Neuron (in vitro differentiated cells): ENCODE measurements around the gene RNF212.

Experiments used
- H2AFZ ChIP-seq: one replicate; pipeline ENCODE4 v1.6.1; 2013; ENCODE audit warnings: low read depth, mild to moderate bottlenecking, inconsistent platforms, low read length, moderate library complexity
- H3K27me3 ChIP-seq: one replicate; pipeline ENCODE4 v1.6.1; 2013; ENCODE audit warnings: low read length; ENCODE audit not compliant: insufficient read depth
- H3K36me3 ChIP-seq: one replicate; pipeline ENCODE4 v1.6.1; 2013; ENCODE audit warnings: low read length; ENCODE audit not compliant: insufficient read depth
- H3K4me1 ChIP-seq: one replicate; pipeline ENCODE4 v1.6.1; 2013; ENCODE audit warnings: low read length; ENCODE audit not compliant: insufficient read depth
- H3K4me3 ChIP-seq: 2 replicates; pipeline ENCODE4 v1.5.1; 2013; ENCODE audit warnings: mild to moderate bottlenecking, low read length, moderate library complexity
- H3K9me3 ChIP-seq: one replicate; pipeline ENCODE4 v1.6.1; 2013; ENCODE audit warnings: low read length

RNF212 gene

DNA sequence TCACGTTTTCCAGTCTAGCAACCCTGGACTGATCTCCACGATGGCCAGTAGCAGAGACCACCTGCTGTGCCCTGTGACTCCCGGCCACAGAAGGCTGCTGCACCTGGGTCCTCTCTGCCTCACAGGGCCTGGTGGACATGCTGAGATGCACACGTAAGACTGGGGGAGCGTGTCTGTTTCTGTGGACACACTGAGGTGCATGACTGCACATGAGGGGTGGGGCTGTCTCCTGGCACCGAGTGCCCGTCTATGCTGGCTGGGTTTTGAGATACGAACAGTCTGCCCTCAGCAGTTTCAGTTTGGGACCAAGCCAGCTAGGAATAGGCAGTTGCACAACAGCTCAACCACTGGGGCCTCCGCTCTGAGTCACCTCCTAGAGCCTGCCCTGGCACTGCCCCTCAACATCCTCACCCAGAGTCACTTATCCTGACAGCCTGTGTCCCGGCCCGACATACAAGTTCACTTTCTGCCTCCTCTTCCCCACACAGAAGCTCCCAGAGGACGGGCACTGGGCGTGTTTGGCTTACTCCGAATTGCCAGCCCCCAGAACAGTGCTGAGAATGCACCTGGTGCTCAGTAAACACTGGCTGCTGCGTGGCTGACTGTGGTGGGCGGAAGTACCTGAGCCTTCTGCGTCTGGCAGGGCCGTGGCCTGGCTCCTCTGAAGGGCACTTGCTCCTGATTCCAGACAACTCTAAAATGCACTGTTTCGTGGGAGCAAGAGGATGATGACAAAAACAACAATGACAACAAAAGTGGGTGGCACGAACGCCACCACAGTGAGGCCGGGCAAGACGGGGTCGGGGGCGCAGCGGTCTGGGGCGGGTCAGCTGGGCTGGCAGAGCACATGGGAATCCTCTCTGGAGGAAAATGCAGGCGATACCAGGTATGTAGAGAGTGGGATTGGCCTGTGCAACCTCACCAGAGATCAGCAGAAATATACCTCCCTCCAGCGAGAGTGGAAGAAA is 30.9 kb downstream of the RNF212 start:
- Histone ChIP-seq H3K27me3 (peaks cover 3% of the 10 kb centered on the region), H3K4me1 (no peaks in the 10 kb centered on the region), H2AFZ (no peak overlapping the region), H3K9me3 (peaks cover 2% of the 10 kb centered on the region), H3K4me3 (no peak overlapping the region), H3K36me3 (no peaks in the 10 kb centered on the region)

DNA sequence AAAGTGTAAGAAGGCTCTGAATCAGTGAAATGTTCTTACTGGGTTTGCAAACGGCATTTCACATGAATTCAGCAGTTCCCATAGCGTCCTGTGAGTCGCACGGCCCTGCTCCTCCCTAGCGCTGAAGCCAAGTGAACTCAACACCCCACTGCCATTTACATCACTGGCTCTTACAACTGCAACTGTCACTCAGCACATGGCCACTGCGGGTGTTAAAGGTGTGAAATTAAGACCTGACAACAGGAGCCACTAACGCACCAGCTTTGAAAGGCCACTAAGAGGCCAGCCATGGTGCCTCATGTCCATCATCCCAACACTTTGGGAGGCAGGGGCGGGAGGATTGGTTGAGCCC is 31.7 kb downstream of the RNF212 start:
- Histone ChIP-seq H3K4me1 (no peaks in the 10 kb centered on the region), H3K4me3 (no peak overlapping the region), H3K27me3 (peaks cover 3% of the 10 kb centered on the region), H2AFZ (no peak overlapping the region), H3K9me3 (peaks cover 2% of the 10 kb centered on the region), H3K36me3 (no peaks in the 10 kb centered on the region)

DNA sequence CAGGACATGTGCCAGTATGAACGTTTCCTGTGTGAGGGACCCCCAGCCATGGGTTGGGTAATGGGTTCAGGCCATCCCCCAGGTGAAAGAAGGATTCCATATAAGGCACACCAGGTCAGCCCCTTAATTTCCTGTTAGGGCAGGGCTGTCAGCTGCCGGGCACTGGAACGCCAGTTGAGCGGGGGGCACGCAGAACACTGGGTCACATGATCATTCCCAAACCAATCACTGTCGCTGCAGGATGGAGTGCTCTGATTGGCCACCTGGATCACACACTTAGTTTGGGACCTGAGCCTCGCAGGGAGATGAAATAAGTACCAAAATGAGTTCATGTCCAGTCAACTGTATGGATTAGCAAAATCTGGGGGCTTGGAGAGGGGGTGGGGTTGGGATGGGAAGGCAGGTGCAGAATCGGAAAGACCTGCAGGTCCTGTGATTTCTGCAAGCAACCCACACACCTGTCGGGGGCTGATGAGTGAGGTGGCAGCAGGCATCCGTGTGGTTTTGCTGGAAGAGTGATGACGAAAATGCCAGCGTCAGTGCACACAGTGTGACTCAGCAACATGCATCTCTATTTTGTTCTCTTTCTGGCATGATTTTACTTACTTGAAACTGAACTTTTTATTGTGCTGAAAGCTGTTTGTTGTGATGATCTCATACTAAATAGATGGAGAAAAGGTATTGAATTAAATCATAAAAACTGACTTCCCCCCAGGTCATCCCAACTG is 32.2 kb downstream of the RNF212 start:
- Histone ChIP-seq H3K4me1 (no peaks in the 10 kb centered on the region), H2AFZ (no peak overlapping the region), H3K9me3 (peaks cover 2% of the 10 kb centered on the region), H3K27me3 (peaks cover 3% of the 10 kb centered on the region), H3K4me3 (no peak overlapping the region), H3K36me3 (no peaks in the 10 kb centered on the region)

DNA sequence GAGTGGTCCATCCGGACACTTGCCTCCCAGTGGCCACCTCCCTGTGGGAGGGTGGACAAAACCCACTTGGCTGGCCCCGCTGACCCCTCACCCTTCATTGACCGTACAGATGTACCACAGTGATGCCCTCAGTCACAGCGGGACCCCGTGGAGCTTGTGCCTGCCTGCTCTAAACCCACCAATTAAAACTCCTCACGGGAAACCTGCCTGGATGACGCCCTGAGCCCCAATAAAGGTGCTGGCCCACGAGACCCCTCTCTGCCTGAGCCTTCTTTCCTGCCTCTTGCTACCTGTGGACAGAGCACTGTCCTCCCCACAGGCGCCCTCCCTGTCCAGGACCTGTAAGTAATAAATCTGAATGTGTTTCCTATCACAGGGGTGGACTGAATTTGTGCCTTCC is 32.9 kb downstream of the RNF212 start:
- Histone ChIP-seq H3K4me3 (no peak overlapping the region), H3K4me1 (no peaks in the 10 kb centered on the region), H3K9me3 (peaks cover 2% of the 10 kb centered on the region), H3K36me3 (no peaks in the 10 kb centered on the region), H2AFZ (no peak overlapping the region), H3K27me3 (peaks cover 6% of the 10 kb centered on the region)

DNA sequence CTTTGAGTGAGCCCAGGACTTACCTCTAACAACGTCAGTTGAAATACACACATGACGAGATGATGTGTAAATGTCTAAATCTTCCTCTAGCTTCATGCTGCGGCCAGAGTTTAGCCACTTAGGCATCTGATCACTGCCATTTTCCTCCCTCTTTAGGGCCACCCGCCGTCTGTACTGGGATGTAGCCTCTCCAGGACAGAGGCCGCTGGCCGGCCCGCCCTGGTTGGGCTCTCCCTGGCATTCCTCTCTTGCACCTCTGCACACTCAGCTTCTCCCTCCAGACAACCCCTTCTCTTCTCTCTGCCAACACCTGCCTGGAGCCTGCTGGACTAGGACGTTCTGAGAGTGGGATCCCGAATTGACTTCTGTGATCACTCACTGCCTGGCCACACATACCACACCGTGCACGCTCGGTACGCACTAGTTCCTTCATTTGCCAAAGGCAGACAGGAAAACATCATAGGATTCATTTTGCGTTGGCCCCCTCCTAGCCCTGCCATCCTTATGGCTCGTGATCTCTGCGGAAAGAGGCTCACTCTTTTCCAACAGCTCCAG is 33.6 kb downstream of the RNF212 start:
- H3K9me3 ChIP-seq: peaks cover 2% of the 10 kb centered on the region
- peaks cover 7% of the 10 kb centered on the region for H3K27me3 ChIP-seq
- no peaks in the 10 kb centered on the region for H3K36me3 ChIP-seq
- no peak overlapping the region for H3K4me3 ChIP-seq
- no peak overlapping the region for H2AFZ ChIP-seq
- H3K4me1 ChIP-seq: no peaks in the 10 kb centered on the region

DNA sequence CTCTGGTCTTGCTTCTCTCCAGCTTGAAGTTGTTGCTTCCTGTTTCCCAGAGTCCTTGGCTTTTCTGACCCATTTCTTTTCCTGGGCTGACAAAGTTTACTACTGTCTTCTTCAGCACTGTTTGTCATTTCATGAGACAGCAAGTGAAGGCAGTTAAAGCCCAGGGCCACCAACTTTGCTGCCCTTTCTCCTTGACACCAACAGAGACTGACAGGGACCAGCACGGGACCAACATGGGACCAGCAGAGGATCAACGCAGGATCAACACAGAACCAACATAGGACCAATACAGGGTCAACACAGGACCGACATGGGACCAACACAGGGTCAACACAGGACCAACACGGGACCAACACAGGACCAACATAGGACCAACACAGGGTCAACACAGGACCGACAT is 34.9 kb downstream of the RNF212 start:
- Histone ChIP-seq H3K4me1 (no peaks in the 10 kb centered on the region), H2AFZ (no peak overlapping the region), H3K4me3 (no peak overlapping the region), H3K9me3 (peaks cover 2% of the 10 kb centered on the region), H3K36me3 (no peaks in the 10 kb centered on the region), H3K27me3 (peaks cover 10% of the 10 kb centered on the region)

DNA sequence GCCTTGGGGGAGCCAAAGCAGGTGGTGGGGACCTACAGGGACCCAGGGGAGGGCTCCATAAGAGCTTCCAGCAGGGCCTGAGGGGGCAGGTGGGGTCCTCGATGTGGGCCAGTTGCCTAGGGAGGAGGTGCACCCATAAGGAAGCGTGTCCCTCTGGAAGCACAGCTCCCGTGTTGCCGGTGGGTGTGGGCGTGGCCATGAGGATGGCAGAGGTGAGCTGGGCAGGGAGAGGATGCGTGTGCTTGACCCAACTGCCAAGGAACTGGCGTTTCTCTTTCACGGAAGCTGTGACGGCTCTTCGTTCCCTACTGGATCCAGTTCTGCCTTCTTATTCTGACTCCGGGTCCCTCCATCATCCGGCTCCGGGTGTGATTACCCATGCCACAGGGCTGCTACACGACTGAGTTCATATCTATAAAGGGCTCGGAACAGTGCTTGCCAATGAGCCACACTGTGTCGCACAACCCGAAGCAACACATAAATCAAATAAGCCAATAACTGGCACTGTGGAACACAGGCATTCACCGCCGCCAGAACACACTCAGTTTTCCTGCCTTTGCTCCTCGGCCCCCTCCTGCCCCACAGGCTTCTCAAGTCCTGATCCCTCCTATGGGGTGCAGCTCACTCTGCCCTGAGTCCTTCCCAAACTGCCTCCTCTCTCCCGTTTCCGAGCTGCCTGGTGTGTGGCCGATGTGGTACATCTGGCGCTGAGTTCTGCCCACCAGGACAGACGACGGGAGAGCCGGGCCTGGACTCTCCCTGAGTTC is 35.5 kb downstream of the RNF212 start:
- no peaks in the 10 kb centered on the region for H3K4me1 ChIP-seq
- peaks cover 10% of the 10 kb centered on the region for H3K27me3 ChIP-seq
- H3K4me3 ChIP-seq: no peak overlapping the region
- no peaks in the 10 kb centered on the region for H3K36me3 ChIP-seq
- no peak overlapping the region for H2AFZ ChIP-seq
- peaks cover 2% of the 10 kb centered on the region for H3K9me3 ChIP-seq

DNA sequence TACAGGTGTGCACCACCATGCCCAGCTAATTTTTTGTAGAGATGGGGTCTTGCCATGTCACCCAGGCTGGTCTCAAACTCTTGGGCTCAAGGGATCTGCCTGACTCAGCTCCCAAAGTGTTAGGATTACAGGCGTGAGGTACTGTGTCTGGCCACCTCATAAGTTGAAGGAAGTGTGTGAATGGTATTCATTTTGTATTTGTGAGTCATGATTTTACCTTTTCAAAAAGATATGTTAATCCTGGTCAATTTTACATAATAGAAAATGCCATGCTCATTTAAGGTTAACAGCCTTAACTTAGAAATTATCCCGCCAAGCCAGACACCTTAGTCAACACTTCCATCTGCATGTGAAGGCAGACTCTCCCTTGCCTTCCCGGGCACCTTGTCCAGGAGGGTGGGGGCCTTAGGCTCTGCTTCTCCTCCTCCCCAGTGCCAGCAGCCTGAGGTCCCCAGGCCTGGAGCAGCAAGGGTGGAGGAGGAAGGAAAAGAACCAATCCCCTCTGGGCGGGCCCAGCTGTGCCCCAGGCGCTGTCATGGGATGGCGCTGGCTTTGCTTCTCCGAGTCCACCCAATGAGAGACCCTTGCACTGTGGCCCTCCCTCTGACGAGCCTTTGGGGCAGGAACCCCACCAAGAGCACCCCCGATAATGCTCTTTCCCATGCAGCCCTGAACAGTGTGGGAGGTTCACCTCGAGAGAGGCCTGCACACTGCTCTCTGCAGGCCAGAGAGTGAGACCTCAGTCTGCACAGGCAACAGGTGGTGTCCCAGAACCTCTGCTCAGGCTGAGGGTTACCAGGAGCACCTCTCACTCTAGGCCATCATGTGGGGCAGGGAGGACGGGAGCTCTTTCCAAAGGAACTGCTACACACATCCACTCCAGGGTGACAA is 37.3 kb downstream of the RNF212 start:
- Histone ChIP-seq H2AFZ (no peak overlapping the region), H3K4me3 (no peak overlapping the region), H3K36me3 (no peaks in the 10 kb centered on the region), H3K27me3 (peaks cover 7% of the 10 kb centered on the region), H3K9me3 (peaks cover 2% of the 10 kb centered on the region), H3K4me1 (peaks cover 1% of the 10 kb centered on the region)

DNA sequence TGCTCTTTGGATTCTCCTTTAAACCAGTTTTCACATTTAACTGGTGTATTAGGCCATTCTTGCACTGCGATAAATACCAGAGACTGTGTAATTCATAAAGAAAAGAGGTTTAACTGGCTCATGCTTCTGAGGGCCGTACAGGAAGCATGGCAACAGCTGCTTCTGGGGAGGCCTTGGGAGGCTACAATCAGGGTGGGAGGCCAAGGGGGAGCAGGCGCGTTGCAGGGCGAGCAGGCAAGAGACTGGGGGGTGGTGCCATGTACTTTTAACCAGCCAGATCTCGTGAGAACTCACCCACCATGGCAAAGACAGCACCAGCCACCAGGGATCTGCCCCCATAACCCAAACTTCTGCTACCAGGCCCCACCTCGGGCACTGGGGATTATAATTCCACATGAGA is 38.1 kb downstream of the RNF212 start:
- H2AFZ ChIP-seq: no peak overlapping the region
- H3K27me3 ChIP-seq: peaks cover 7% of the 10 kb centered on the region
- peaks cover 1% of the 10 kb centered on the region for H3K4me1 ChIP-seq
- H3K9me3 ChIP-seq: peaks cover 6% of the 10 kb centered on the region
- H3K36me3 ChIP-seq: no peaks in the 10 kb centered on the region
- no peak overlapping the region for H3K4me3 ChIP-seq

DNA sequence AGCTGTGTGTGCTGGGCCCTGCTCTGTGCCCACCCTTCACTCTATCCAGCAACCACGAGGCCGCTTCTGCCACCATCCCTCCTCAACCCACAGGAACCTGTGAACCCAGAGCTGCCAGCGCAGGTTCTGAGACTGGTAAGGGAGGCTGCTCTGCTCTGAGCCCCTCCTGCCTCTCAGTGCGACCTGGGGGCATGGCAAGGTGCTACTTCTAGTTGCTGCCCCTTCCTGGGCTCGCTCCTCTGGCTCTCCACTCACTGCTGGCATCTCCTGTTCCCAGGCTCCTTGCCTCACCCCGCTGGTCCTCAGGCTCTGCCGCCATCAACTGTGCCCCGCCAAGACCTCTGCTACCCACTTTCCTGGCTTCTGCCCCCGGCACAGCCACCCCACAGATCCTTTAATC is 39.3 kb downstream of the RNF212 start:
- H3K27me3 ChIP-seq: peaks cover 7% of the 10 kb centered on the region
- no peak overlapping the region for H3K4me3 ChIP-seq
- no peaks in the 10 kb centered on the region for H3K36me3 ChIP-seq
- no peak overlapping the region for H2AFZ ChIP-seq
- peaks cover 1% of the 10 kb centered on the region for H3K4me1 ChIP-seq
- H3K9me3 ChIP-seq: peaks cover 6% of the 10 kb centered on the region

DNA sequence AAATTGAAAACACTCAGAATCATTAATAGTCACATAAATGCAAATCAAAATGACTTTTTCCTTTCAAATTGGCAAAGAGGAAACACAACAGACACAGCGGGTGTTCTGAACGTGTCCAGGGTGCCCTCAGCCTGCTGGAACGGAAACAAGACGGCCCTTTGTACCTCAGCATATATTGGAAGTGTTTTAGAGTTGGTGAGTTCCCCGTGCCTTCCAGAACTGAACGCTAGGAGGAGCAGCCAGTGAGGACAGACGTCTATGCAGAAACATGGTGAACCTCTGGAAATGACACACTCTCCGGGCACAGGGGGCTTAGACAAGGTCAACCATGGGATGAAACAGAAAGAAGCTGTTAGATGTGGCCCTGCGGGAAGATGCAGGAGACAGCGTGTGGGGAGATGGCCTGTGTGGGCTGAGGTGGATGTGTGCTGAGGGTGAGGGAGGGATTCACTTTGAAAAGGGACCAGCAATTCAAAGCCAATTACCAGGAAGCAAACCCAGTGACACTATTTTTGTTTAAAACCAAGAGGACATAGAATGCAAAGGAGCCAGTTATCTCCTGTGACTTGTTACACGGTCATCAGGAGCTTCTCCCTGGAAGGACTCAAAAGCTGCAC is 40.4 kb downstream of the RNF212 start:
- peaks cover 6% of the 10 kb centered on the region for H3K9me3 ChIP-seq
- H2AFZ ChIP-seq: no peak overlapping the region
- no peak overlapping the region for H3K4me3 ChIP-seq
- peaks cover 1% of the 10 kb centered on the region for H3K4me1 ChIP-seq
- H3K27me3 ChIP-seq: peaks cover 7% of the 10 kb centered on the region
- no peaks in the 10 kb centered on the region for H3K36me3 ChIP-seq

DNA sequence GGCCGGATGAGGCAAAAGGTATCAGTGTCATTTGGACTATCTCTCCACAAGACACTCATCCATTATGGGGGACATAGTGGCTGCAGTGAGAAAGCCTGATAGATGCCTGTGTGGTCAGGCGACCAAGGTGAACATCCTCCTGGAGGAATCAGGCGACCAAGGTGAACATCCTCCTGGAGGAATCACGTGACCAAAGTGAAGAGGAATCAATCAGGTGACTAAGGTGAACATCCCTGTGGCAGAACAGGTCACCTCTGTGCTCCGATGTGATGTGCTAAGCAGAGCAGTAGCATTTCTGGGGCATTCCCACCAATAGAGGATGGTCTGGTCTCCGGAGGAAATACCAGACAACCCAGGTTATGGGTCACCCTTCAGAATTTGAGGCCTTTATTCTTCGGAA is 44.0 kb downstream of the RNF212 start:
- H3K27me3 ChIP-seq: peaks cover 8% of the 10 kb centered on the region
- peaks cover 1% of the 10 kb centered on the region for H3K4me1 ChIP-seq
- no peak overlapping the region for H2AFZ ChIP-seq
- H3K36me3 ChIP-seq: no peaks in the 10 kb centered on the region
- H3K4me3 ChIP-seq: no peak overlapping the region
- peaks cover 3% of the 10 kb centered on the region for H3K9me3 ChIP-seq
